GM21526 (cell line): Measurements from ENCODE around the gene CWF19L1.

ENCODE experiments used
- ATAC-seq: cut with Tn5 transposase; IDR thresholded peaks from one replicate; pipeline ENCODE4 v1.9.1; 2021; ENCODE audit warnings: moderate library complexity; ENCODE audit not compliant: unreplicated experiment, low FRiP score

The CWF19L1 gene

GRCh38 chr10:100254191-100254590 lies 13.2 kb downstream of the CWF19L1 start:
- no peak for ATAC-seq

GRCh38 chr10:100253041-100253440 lies 14.4 kb downstream of the CWF19L1 start:
- no peak for ATAC-seq

DNA sequence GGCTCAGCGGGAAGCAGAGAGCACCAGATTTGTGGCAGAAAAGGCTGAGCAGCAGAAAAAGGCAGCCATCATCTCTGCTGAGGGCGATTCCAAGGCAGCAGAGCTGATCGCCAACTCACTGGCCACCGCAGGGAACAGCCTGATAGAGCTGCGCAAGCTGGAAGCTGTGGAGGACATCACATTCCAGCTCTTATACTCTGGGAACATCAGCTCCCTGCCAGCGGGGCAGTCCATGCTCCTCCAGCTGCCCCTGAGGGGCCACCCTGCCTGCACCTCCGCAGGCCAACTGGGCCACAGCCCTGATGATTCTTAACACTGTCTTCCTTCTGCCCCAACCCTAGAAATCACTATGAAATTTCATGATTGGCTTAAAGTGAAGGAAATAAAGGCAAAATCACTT lies 18.6 kb downstream of the CWF19L1 start:
- no peak for ATAC-seq

- no peak for ATAC-seq
Observed at GRCh38 chr10:100245484-100246220, 21.8 kb downstream of the CWF19L1 start.

- ATAC-seq, result no peak
Observed at GRCh38 chr10:100239851-100240250, 27.6 kb downstream of the CWF19L1 start.

DNA sequence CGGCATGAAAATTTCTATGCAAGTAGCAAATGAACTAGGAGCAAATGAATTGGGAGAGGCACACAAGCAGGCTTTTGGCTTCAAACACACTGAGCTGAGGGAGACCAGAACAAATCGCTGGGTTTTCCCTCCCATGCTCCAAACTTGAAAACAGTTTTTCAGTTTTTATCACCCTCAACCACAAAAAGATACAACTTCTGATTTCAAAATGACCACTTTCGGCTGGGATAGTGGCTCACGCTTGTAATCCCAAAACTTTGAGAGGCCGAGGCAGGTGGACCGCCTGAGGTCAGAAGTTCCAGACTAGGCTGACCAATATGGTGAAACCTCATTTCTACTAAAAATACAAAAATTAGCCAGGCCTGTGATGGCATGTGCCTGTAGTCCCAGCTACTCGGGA lies 29.0 kb downstream of the CWF19L1 start:
- ATAC-seq, result no peak

GRCh38 chr10:100232101-100232500 lies 35.3 kb downstream of the CWF19L1 start:
- no peak for ATAC-seq

GRCh38 chr10:100229819-100230422 lies 37.5 kb downstream of the CWF19L1 start:
- no peak for ATAC-seq

DNA sequence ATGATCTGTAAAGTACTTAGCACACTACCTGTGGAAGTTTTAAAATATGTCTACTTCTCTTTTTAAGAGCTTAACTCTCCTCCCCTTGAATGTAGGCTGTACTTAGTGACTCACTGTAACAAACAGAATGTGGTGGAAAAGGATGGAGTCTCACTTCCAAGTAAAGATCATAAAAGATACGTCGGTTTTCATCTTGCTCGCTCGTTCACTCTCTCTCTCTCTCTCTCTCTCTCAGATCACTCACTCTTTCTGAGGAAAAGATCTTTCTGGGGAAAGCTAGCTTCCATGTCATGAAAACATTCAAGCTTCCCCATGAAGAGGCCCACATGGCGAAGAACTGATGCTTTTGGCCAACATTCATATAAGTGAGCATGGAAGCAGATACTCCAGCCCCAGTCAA lies 43.6 kb downstream of the CWF19L1 start:
- no peak for ATAC-seq

- no peak for ATAC-seq
Observed at GRCh38 chr10:100222529-100222928, 44.9 kb downstream of the CWF19L1 start.

GRCh38 chr10:100216006-100216405 lies 51.4 kb downstream of the CWF19L1 start:
- ATAC-seq, result no peak

- no peak for ATAC-seq
Observed at GRCh38 chr10:100209303-100209702, 58.1 kb downstream of the CWF19L1 start.

- no peak for ATAC-seq
Observed at GRCh38 chr10:100208276-100208675, 59.2 kb downstream of the CWF19L1 start.

DNA sequence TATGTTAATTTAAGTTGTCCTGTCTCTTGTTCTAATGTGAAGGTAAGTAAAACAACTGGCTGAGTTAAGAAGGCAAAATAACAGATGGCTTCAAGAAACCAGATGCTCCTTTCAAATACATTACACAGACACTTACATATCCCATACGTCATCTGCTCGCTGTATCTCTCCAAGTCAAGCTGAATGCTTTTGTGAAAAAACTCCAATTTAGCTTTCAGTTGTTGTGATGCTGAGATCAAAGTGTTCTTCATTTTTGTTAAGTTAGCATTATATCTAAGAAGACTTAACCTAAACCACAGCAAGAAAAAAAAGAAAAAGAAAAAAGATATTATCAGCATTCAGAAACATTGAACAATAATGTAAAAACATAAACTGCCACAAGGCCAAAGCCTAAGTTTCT lies 63.1 kb downstream of the CWF19L1 start:
- no peak for ATAC-seq

GRCh38 chr10:100201549-100201948 lies 65.9 kb downstream of the CWF19L1 start:
- ATAC-seq, result no peak

- ATAC-seq, result no peak
Observed at GRCh38 chr10:100194711-100195110, 72.7 kb downstream of the CWF19L1 start.

GRCh38 chr10:100192350-100192749 lies 75.1 kb downstream of the CWF19L1 start:
- ATAC-seq, result no peak

GRCh38 chr10:100186253-100187212 lies 80.9 kb downstream of the CWF19L1 start:
- peak; percentile 54 for ATAC-seq

- peak; percentile 74 for ATAC-seq
Observed at GRCh38 chr10:100185364-100186252, 81.8 kb downstream of the CWF19L1 start, which contains the start of gene ERLIN1. TSS of gene ERLIN1 (minus strand) at chr10:100186029. CDS start at chr10:100185626, 403 bp downstream.

DNA sequence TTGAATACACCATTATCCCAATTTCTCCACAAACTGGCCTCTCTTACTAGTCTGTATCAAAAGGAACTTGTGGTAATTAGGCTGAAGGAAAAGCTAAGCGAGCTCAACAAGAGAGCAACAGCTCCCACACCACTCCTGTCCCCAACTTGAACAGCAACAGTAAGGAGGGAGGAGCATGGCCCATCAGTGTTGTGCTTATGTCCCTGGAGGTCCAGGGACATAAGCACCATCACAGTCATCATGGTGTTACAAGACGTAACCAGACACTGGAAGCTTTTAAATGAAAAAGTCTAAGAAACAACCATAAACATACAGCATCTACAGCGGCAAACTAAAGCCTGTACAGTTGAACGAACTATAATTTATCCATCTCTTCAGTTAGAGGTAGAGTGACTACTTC lies 82.6 kb downstream of the CWF19L1 start:
- ATAC-seq, result peak; percentile 10
